Omental fat pad (tissue), 4 donors: ENCODE measurements around the gene KMT5B. TPM values are rescaled to one million over a fixed set of nuclear protein-coding genes. Genes with fewer than 3 reads are reported as not detected.

Experiments
- ATAC-seq: fragments of 150-250 bp; one replicate; pipeline ENCODE4 v1.9.1; 2016; ENCODE audit warnings: mild to moderate bottlenecking, moderate library complexity; ENCODE audit not compliant: low FRiP score
- DNase-seq: peaks from one replicate; pipeline ENCODE4 v3.0.0-alpha.2; 2019; ENCODE audit warnings: low spot score
- CTCF ChIP-seq, 3 donors: fragments of 450-650 bp; IDR thresholded peaks; one replicate each; pipeline ENCODE4 v1.5.1; 2016 to 2017; ENCODE audit warnings: antibody characterized with exemption in 3 of 3, mild to moderate bottlenecking in 3 of 3, moderate library complexity in 2 of 3
- total RNA-seq, 4 donors: library from RNA; depleted of rRNA; stranded (reverse); fragments of >200 nt; gene quantifications; one replicate each; pipeline ENCODE4 v1.1.0, GENCODE V29; 2016

KMT5B gene
- total RNA-seq, 4 donors from 2014 or later: 19.5 to 47.1 (median 32.1) TPM

- DNase-seq: no peak
- no peak for TF ChIP-seq CTCF (IDR thresholded peaks at IDR 0.05)
- no peak for ATAC-seq
Measured at GRCh38 chr11:68141246-68142027, 71.7 kb downstream of the KMT5B start.

GRCh38 chr11:68140496-68141245 lies 72.4 kb downstream of the KMT5B start:
- no peak for TF ChIP-seq CTCF (IDR thresholded peaks at IDR 0.05)
- ATAC-seq (no peak), DNase-seq (no peak)

- no peak for ATAC-seq
- no peak for TF ChIP-seq CTCF (IDR thresholded peaks at IDR 0.05)
- no peak for DNase-seq
Measured at GRCh38 chr11:68138237-68138636, 74.9 kb downstream of the KMT5B start.

- no peak for DNase-seq
- no peak for TF ChIP-seq CTCF (IDR thresholded peaks at IDR 0.05)
- no peak for ATAC-seq
Measured at GRCh38 chr11:68137833-68138232, 75.3 kb downstream of the KMT5B start.

GRCh38 chr11:68136866-68137265 lies 76.2 kb downstream of the KMT5B start:
- no peak for TF ChIP-seq CTCF (IDR thresholded peaks at IDR 0.05)
- ATAC-seq: no peak
- DNase-seq: no peak

GRCh38 chr11:68135161-68135560 lies 77.9 kb downstream of the KMT5B start:
- DNase-seq (no peak), ATAC-seq (no peak)
- no peak for TF ChIP-seq CTCF (IDR thresholded peaks at IDR 0.05)
